A204.1 (cell line): ENCODE measurements around the gene HSPD1.
"Not testable (repeated sequence)": the region's sequence is repeated elsewhere in the genome, so short reads cannot be mapped to it uniquely, and the experiment has no call there.

Experiments used
- FAIRE-seq: peaks from 2 replicates; lab custom pipeline; 2012; peaks lifted over from hg19 to GRCh38; lab: Jason Lieb, UNC

Gene HSPD1

GRCh38 chr2:197496695-197497094 lies 2.9 kb downstream of the HSPD1 start:
- no peak for FAIRE-seq

GRCh38 chr2:197495433-197496134 lies 4.1 kb downstream of the HSPD1 start:
- no peak for FAIRE-seq

- no peak for FAIRE-seq
These were observed 12.3 kb downstream of the HSPD1 start for GRCh38 chr2:197487385-197487784.

GRCh38 chr2:197486175-197486574 lies 13.5 kb downstream of the HSPD1 start:
- FAIRE-seq: no peak

- FAIRE-seq: not testable (repeated sequence)
These were observed 15.4 kb downstream of the HSPD1 start for GRCh38 chr2:197484248-197484647.

GRCh38 chr2:197480165-197481036 lies 19.2 kb downstream of the HSPD1 start:
- no peak for FAIRE-seq

GRCh38 chr2:197477797-197478196 lies 21.8 kb downstream of the HSPD1 start:
- no peak for FAIRE-seq

GRCh38 chr2:197472166-197472565 lies 27.5 kb downstream of the HSPD1 start:
- FAIRE-seq: no peak

GRCh38 chr2:197464175-197464574 lies 35.5 kb downstream of the HSPD1 start:
- no peak for FAIRE-seq

GRCh38 chr2:197461057-197461456 lies 38.6 kb downstream of the HSPD1 start:
- FAIRE-seq: no peak

GRCh38 chr2:197460649-197461048 lies 39.0 kb downstream of the HSPD1 start:
- no peak for FAIRE-seq

- FAIRE-seq: no peak
These were observed 44.2 kb downstream of the HSPD1 start for GRCh38 chr2:197455428-197455827.

- no peak for FAIRE-seq
These were observed 44.7 kb downstream of the HSPD1 start for GRCh38 chr2:197454923-197455322.

- FAIRE-seq: no peak
These were observed 45.7 kb downstream of the HSPD1 start for GRCh38 chr2:197453914-197454398.

GRCh38 chr2:197453123-197453913 lies 46.3 kb downstream of the HSPD1 start, which contains the start of gene COQ10B:
TSS of gene COQ10B (plus strand) at chr2:197453552. CDS start at chr2:197453561, 9 bp downstream.
- peak; percentile 97 for FAIRE-seq

- no peak for FAIRE-seq
These were observed 46.9 kb downstream of the HSPD1 start for GRCh38 chr2:197452754-197453122.

GRCh38 chr2:197450935-197451358 lies 48.7 kb downstream of the HSPD1 start:
- FAIRE-seq: not testable (repeated sequence)

- no peak for FAIRE-seq
These were observed 49.2 kb downstream of the HSPD1 start for GRCh38 chr2:197450465-197450864.

- FAIRE-seq: no peak
These were observed 52.8 kb downstream of the HSPD1 start for GRCh38 chr2:197446844-197447243.

GRCh38 chr2:197445746-197446145 lies 53.9 kb downstream of the HSPD1 start:
- no peak for FAIRE-seq

GRCh38 chr2:197442857-197443256 lies 56.8 kb downstream of the HSPD1 start:
- no peak for FAIRE-seq

GRCh38 chr2:197437380-197437779 lies 62.3 kb downstream of the HSPD1 start:
- FAIRE-seq: no peak
